DMS 273 treated with DMSO at 0.1 percent for 48 hours (cell line): ENCODE data around the gene FAM186B.
A peak's percentile ranks its signal among the peaks of the same experiment; 100 is the strongest.
"Not testable (repeated sequence)": the region's sequence is repeated elsewhere in the genome, so short reads cannot be mapped to it uniquely, and the experiment has no call there.

Experiments used
- DNase-seq: peaks from one replicate; lab custom pipeline; 2025; lab: John Stamatoyannopoulos, UW

Gene FAM186B, protein sequence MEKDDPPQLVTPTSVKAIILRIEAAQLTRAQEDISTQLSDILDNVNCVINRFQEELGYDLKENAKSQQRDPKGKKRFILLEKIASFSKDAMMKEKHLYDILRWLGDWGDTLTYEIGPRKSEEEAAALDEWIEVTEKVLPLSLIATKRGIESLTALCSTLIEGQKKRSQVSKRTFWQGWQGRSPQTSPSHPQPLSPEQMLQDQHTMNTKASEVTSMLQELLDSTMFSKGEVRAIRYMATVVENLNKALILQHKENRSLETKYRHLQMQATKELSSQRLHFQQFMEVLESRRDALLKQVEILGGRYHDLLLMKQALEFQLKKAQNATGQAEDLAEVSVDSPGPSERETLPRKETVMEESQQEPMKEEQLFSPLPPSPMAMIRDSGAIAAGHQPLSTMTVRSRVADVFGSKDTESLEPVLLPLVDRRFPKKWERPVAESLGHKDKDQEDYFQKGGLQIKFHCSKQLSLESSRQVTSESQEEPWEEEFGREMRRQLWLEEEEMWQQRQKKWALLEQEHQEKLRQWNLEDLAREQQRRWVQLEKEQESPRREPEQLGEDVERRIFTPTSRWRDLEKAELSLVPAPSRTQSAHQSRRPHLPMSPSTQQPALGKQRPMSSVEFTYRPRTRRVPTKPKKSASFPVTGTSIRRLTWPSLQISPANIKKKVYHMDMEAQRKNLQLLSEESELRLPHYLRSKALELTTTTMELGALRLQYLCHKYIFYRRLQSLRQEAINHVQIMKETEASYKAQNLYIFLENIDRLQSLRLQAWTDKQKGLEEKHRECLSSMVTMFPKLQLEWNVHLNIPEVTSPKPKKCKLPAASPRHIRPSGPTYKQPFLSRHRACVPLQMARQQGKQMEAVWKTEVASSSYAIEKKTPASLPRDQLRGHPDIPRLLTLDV

DNA sequence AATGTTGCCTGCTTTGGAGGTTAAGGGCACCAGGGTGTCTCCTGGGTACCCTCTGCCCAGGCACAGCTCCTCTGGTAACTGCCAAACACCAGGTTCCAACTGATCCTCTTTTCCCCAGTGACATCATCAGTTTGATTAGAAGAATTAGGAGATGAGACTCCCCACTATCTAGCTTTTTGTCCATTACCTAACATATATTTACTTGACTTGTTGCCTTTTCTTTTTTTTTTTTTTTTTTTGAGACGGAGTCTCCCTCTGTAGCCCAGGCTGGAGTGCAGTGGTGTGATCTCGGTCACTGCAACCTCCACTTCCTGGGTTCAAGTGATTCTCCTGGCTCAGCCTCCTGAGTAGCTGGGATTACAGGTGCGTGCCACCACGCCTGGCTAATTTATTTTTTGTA, at the start of gene FAM186B:
TSS of gene FAM186B (minus strand) at position 101 of the 400 bp plus-strand sequence. CDS start 162 bp downstream, outside the sequence.
- DNase-seq: not testable (repeated sequence)

DNA sequence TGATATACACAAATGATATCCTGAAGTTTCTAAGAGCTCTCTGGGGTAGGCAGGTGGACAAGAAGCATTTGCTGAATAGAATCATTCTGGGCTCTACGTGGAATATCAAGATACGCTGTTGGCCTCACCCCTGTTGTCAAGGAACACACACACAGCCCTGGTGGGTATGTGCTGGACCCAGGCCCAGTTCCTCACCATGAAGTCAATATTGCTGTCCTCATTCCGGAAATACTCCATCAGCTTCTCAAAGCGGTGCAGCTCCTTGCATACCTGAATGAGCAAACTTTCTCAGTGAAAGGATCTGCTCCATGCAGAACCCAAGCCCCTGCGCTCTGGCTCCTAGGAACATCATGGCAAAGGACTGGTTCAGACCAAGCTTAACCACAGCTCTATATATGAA, 49.3 kb upstream of the FAM186B start:
- no peak for DNase-seq

DNA sequence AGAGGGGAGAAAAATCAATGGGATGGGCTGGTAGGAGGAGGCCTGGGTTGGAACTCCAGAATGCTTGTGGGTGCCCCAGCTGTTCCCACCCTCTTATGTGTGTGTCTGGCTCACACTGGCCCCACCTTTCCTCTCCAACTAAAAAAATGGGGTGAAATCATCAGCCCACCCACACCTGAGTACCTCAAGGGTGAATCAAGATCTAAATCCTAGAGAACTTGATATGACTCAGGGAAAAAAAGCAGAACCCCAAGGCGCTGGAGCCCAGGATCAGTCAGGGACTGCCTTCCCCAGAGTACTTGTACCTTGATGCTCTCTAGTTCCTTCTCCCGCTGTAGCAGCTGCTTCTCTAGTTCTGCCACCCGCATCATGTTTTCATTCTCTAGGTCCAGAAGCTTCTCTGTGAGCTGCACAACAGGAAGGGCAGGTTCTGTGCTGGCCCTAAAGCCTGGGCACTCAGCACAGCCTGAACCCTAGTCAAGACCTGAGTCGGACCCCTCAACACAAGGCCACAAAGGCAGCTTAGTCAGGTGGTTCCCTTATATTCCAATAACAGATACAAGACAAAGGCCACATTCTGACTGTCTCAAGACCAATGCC, 47.6 kb upstream of the FAM186B start:
- no peak for DNase-seq

DNA sequence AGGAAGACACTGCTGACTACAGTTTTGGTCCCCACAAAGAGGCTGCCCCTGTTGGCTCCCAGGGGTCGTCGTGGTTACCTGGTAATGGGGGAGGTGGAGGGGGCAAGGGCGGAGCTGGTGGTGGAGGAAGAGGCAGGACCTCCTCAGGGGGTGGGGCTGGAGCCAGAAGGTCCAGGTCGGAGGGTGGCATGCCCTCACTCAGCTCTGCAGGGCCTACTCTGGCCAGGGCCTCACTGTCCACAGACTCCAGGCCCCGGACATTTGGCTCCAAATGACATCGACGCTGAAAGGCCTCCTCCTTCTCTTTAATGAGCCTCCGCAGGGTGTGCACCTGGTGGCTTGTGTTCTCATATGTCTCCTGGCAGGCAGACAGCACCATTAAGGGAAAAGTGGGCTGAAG, 46.4 kb upstream of the FAM186B start:
- DNase-seq: no peak

DNA sequence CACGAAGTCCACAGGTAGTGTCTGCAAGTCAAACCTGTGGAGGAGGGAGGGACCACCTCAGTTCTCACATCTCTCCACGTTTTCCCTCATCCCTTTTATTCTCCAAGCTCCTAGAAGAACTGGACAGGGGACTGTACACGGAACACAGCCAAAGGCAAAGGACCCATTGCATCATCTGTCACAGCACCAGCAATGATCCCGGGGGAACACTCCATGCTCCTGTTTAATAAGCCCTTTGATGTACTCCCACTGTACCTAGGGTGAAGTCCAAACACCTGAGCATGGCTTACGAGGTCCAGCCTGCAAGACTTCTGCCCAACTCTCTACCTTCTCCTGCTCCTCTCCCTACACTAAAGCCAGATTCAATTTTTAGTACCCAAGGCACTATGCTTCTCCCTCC, 44.5 kb upstream of the FAM186B start:
- no peak for DNase-seq

DNA sequence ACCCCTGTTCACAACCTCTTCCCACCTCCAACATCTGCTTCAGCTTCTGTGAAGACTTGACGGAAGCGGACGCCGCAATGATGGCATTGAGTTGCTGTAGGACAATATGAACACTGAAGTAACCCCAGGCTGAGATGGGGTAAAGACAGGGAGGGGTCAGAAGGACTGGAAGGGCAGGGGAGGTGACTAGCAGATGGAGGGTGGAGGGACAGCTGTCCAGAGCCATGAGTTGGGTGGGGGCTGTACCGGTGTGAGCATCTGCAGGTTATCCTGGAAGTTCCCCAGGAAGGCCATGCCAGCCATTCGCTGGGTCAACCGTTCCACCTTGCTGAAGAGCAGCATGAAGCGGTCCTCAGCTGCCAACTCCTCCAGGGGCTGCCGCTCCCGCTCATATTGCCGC, 44.0 kb upstream of the FAM186B start:
- DNase-seq: no peak

DNA sequence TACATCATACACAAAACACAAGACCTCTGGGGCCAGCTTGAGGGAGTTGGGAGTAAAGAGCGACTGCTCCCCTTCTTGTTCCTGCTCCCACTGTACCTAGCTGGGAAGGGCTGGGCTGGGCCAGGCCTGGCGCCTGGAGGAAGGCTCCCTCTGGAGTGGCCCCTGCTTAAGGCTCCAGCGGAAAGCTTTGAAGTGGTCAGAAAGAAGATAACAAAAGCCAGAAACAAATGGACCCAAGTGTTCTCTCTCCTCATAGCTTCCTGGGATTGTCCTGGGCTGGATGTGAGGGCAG, 43.2 kb upstream of the FAM186B start:
- DNase-seq: no peak

DNA sequence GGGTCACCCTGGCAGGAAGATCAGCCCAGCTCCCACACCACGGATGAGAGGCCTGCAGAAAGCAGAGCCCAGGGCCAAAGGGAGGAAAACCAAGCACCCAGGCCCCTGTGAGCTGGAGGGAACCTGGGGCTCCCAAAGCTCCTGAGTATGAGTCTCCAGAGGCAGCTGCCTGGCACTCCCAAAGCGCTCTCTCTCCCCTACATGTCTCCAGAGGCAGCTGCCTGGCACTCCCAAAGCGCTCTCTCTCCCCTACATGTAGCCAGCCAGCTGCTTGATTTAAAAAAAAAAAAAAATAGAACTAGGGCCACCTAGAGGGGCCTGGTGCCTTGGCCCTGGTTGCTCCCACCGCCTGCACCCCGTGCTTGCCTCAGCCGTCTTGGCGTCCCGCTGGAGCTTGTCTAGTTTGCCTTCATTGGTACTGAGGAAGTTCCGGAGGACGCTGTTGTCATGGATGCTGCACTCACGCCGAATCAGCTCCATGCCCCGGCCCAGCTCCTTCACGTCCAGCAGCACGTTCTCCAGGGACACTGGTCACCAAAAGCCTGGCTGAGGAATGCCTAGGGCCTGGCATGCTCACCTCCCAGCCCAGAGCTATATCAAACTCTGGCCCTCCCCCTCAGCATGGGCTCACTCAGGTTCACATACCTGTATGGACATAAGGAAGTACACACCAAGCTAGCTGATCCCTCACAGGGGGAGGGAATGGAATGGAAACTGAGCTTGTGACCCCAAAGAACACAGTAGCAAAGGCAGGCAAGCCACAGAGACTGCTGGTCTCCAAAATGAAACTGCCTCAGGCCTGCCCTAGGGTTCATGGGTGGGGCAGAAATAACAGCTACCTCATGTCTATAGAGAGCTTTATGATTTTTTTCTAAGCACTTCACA, 42.6 kb upstream of the FAM186B start:
- no peak for DNase-seq

DNA sequence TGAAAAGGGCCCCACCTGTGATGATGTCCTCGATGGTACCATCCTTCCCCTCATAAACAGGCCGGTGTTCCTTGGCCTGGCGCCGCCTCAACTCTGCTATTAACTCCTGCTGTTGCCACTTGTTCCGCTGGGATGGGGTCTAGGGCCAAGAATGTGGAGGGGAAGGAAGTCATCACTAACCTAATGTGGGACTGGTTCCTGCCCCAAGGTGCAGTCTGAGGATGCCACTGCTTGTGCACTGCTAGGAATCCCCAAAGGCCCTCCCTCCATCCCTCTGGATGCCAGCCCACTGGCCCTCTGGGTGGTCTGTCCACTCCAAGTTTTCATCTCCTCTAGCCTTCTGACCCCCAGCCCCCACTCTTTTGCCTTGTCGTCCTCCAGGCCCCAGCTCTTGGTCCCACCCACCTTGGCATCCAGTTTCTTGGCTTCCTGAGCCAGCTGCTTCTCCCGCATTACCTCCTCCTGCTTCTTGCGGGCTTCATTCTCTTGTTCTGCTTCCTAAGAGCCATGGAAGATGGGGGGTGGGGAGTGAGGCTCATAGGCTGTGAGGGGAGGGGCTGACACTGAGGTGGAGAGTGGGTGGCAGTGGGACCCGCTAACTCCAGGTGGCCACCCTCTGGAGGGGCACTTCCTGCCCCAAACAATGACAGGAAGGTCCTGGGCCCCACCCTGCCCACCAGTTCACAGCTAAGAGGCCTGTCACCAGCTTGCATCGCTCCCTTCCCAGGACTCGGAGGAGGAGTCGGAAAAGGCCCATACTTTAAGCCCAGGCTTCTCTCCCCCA, 41.6 kb upstream of the FAM186B start:
- DNase-seq: no peak

DNA sequence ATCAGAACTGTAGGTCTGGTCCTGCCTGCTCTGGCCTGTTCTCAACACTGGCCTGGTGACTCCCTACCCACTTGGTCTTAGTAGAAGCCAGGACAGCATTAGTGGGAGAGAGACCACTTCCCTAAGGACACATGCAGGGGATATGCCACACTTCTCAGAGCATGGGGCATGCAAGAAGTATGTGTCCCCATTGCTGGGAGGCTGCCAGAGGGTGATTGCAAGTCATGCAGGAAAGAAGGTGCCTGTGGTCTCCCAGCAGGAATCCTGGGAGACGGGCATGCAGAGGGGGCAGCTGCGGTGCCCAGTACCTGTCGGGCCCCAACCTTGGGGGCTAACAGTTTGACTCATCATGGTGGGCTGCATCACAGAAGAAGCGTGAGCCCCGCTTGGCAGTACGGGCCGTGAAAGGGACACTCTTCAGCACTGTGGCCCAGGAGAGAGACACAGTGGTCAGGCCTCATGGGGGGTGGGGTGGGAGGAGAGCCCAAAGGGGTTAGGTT, 40.9 kb upstream of the FAM186B start:
- DNase-seq: no peak

DNA sequence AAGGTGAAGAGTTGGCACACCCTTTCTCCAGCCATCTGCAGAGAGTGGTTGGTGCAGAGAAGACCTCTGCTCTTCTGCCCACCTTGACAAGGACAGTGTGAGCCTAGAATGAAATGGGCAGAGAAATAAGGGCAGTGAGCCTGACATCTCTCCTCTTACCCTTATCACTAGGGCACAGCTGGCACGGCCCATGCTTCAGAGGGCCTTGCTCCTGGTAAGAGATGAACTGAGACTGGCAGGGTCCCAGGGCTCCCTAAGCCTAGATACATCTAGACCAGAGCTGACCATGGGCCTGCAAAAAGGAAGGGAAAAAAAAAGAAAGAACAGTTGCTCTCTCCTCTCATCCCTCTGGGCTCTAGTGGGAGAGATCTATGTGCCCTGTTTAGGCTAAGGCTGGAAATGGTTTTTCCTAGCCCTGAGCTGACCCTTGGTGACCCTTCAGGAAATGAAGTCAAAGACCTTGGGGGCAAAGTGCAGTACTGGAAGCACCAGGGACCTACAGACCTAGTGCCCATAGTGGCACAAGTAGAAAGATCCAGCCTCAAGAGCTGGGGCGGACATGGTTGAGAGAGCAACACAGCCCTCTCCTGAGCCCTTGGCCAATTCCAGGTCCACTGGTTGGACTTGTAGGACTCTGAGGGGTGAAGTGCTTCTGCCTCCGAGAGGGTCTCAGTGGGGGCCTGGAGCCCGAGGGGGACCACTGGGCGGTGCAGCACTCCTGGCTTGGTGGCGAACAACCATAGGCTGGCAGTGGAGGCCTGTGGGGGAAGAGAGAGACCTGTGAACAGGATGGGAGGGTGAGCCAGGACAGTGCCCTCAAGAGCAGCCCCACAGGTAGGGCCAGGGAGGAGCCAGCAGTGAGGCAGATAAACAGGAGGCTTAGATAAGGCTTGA, 40.0 kb upstream of the FAM186B start:
- DNase-seq: no peak

DNA sequence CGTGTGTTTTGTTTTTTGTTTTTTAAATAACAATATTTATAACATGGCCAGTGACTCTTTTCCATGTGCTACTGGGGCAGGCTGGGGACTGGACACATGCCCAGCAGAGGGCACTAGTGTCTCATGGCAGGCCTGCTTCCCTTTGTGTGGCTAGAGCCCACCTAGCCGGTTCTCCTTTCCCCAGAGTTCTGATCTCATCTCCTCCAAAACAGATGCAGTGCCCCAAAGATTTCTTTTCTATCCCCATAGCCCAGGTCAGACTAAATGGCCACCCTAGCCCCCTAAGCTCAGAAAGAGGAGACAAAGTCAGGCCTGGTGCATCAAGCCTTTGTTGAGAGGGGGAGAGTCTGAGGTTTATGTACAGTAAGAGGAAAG, 39.2 kb upstream of the FAM186B start:
- DNase-seq: no peak

DNA sequence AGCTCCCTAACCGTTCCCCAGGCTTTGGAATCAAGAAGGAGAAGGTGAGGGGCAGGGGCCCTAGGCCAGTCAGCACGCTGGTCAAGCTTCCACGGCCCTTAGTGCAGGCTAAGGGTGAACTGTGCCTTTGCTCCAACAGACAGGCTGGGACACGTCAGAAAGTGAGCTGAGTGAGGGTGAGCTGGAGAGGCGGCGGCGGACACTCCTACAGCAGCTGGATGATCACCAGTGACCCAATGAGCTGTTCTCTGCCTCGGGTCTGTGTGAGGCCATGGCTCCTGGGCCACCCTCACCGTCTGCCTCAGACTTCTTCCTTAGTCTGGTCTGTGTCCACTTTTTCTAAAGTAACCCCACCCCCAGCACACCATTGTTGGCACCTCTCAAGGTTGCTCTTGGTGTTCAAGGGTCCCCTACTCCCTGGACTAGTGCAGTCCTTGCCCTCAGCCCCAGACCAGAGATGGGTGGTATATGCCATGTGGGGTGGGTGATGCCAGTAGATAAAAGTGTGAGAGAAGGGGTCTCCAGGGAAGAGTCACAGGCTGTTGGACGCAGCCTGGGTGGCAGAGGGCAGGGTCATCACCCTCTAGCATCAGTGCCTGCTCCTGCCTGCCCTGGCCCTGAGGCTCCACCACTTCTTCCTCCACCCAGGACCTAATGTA, 38.7 kb upstream of the FAM186B start:
- DNase-seq: no peak

DNA sequence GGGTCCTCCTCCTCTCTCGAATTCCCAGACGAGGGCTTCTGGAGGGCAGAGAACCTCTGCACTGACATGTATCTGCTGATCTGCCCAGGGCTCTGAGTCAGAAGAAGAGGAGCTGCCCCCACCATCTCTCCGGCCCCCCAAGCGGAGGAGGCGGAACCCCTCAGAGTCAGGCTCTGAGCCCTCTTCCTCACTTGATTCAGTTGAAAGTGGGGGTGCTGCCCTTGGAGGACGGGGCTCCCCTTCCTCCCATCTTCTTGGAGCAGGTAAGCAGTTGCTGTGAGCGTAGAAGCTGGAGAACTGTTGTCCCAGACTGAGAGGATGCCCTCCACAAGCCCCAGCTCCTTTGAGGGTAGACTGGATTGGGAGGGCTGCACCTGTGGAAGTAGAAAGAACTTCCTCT, 37.7 kb upstream of the FAM186B start:
- DNase-seq: no peak

DNA sequence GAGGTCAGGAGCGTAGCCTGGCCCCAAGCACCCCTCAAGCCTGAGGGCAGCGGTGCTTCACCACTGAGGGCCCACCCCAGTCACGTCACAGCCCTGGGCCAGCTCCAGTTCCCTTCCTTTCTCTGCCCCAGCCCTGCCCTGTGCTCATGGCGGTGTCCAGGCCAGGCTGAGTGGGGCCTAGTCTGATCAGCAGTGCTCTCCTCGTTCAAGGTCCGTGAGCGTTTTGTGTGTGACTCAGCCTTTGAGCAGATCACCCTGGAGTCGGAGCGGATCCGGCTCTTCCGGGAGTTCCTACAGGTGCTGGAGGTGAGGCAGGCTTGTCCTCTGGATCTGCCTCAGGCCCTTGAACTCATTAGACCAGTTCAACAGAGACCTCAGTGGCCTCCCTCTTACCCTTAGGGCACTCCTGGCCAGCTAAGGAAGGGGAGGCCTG, 36.9 kb upstream of the FAM186B start:
- no peak for DNase-seq

DNA sequence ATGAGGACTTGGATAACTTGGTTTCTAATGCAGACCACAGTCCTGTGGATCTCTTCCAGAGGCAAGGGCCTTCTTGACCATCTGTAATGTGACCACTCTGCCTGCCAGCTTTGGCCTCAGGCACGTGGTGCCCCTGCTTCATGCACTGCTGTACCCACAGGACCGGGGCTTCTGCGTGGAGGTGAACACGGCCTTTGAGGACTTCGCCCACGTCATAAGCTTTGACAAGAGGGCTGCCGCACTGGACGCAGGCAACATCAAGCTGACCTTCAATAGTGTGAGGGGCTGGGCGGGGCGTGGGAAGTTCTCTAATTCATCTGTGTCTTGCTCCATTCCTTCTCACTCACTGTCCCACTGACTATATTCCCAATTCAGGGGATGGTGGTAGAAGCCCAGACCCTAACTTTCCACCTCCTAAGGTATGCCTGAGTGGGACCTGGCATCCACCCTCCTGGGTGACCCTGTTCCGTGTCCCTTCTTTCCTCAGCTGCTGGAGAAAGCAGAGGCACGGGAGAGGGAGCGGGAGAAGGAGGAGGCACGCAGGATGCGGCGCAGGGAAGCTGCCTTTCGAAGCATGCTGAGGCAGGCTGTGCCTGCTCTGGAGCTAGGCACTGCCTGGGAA, 36.4 kb upstream of the FAM186B start:
- no peak for DNase-seq

DNA sequence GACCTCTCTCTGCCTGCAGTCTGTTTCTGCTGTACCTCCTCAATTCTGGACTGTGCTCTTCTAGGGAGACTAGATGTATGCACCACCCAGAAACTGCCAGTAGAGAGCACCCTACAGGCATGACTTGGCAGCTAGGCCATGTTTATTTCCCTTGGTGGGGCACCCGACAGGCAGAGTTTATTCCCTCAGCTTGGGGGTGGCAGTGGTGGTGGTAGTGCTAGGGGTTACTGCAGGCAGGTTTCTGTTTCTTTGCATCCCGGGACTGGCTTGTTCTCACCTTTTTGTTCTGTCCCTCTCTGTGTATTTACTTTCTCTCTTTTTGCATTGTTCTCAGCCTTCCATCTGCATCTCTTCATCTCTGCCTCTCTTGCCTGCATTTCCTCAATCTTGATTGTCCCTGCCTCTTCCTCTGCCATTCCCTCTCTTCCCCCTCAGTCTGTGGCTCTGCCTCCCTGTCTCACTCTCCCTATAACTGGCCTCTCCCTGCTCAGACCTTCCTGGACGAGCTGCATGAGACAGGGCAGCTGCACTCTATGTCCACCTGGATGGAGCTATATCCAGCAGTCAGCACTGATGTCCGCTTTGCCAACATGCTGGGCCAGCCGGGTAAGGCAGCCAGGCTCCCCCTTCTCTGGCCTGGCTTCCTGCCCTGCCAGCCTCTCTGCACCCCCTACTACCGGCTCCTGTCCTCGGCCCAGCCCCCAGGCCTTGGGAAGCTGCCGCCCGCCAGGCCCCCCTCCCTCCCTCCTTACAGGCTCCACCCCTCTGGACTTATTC, 31.7 kb upstream of the FAM186B start:
- DNase-seq: peak; percentile 56

DNA sequence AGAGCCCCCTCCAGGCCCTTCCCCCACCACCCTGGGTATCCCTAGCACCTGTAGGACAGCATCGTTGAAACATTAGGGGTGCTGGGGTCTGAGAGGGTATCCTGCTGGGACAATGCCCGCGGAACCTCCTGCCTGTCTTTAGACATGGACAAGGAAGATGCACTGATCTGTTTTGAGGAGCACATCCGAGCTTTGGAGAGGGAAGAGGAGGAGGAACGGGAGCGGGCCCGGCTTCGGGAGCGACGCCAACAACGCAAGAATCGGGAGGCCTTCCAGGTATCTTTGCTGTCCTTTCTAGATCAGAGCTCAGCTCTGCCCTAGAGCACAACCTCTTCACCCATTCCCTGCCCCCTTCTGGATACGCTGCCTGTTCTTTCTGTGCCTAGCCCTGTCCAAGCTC, 31.1 kb upstream of the FAM186B start:
- DNase-seq: no peak
